Mesodermal cell (in vitro differentiated cells): Measurements from ENCODE around the gene GABRB1.
A peak's percentile ranks its signal among the peaks of the same experiment; 100 is the strongest.

Experiments
- H3K27ac ChIP-seq: 2 replicates; pipeline ENCODE4 v1.7.0; 2013; ENCODE audit warnings: mild to moderate bottlenecking, low read depth, low read length, moderate library complexity; ENCODE audit not compliant: severe bottlenecking
- H3K36me3 ChIP-seq: 2 replicates; pipeline ENCODE4 v1.7.1; 2013; ENCODE audit warnings: mild to moderate bottlenecking, low read length, moderate library complexity; ENCODE audit not compliant: control insufficient read depth, insufficient read depth
- H3K4me1 ChIP-seq: one replicate; pipeline ENCODE4 v1.7.1; 2013; ENCODE audit warnings: mild to moderate bottlenecking, low read length; ENCODE audit not compliant: insufficient read depth, control insufficient read depth, poor library complexity, severe bottlenecking
- H3K4me3 ChIP-seq: 2 replicates; pipeline ENCODE4 v1.7.0; 2013; ENCODE audit warnings: low read length, control low read depth, mild to moderate bottlenecking; ENCODE audit not compliant: insufficient read depth, poor library complexity, severe bottlenecking; ENCODE audit errors: extremely low read depth
- H3K9me3 ChIP-seq: 2 replicates; pipeline ENCODE4 v1.7.1; 2013; ENCODE audit warnings: mild to moderate bottlenecking, low read length, moderate library complexity; ENCODE audit not compliant: control insufficient read depth
- WGBS, 2 experiments: methylation state at CpG; one replicate each; pipeline ENCODE4 v1.1.5; 2013; ENCODE audit warnings: missing lambda C conversion rate in 2 of 2; ENCODE audit not compliant: insufficient coverage in 2 of 2; 5-methylcytosine and 5-hydroxymethylcytosine counted together

The GABRB1 gene

GRCh38 chr4:47465004-47465403 lies 433.6 kb downstream of the GABRB1 start:
- H3K4me1 ChIP-seq, result peaks cover 4% of the 10 kb centered on the region
- H3K27ac ChIP-seq, result no peak overlapping the region
- WGBS, 2 experiments, result 50 to 78% methylated on average over 1 to 2 of the region's 2 CpGs
- H3K36me3 ChIP-seq, result no peaks in the 10 kb centered on the region
- no peaks in the 10 kb centered on the region for H3K9me3 ChIP-seq
- no peak overlapping the region for H3K4me3 ChIP-seq

DNA sequence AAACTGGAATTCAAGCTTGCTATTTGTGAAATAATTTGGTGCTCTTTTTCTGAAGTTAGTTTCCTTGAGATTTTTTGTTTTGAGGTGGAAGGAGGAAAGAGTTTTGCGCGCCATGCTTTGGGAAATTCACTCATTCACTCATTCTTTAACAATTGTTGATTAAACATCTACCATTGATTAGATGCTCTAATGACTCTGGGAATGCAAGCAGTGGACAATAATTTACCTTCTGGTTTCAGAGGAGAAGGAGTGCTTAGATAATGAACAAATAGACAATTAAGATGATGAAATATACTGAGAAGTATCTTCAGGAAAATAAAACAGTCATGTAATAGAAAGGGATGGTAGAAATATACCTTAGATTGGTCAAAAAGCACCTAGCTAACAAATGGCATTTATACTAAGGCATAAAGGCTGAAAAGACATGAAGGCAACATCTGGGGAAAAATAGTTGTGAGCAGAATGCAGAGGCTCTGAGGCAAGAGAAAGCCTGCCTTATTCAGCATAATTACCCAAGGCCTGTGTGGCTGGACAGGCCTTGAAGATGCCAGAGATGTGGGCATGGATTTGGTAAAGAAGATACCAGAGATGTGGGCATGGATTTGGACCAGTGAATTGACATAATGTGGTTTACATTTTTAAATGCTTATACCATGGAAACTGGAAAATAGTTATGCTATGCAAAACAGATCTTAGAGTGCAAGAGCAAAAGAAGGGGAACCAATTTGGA lies 434.9 kb downstream of the GABRB1 start:
- no CpG with 5 or more reads among the region's 2 CpGs for WGBS, 2 experiments
- no peaks in the 10 kb centered on the region for H3K9me3 ChIP-seq
- no peaks in the 10 kb centered on the region for H3K36me3 ChIP-seq
- H3K27ac ChIP-seq, result no peak overlapping the region
- no peak overlapping the region for H3K4me3 ChIP-seq
- peaks cover 5% of the 10 kb centered on the region for H3K4me1 ChIP-seq

GRCh38 chr4:47468706-47469365 lies 437.5 kb downstream of the GABRB1 start:
- Histone ChIP-seq H3K9me3 (no peaks in the 10 kb centered on the region), H3K27ac (no peak overlapping the region), H3K4me1 (peaks cover 5% of the 10 kb centered on the region), H3K36me3 (no peaks in the 10 kb centered on the region), H3K4me3 (no peak overlapping the region)
- 100% methylated on average over 1 of the region's 6 CpGs; no CpG with 5 or more reads in 1 of the 2 experiments for WGBS, 2 experiments

DNA sequence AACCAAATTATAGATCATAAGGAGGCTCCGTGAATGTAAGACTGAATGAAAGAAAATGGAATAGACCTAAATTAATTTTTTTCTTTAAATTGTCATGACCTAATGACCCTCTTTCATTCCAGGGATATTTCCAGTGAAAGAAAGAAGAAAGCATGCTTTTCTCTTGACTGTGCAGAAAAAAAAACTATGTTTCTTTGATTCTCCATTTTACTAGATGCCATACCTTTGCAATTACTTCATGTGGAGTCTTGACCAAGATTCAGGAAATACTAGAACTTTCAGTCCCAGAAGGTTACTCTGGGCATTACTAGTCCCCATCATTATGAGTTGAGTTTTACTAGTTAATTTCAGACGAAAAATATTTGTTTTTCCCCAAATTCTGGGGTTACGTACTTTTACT lies 438.6 kb downstream of the GABRB1 start:
- H3K4me3 ChIP-seq, result no peak overlapping the region
- peak overlapping the region; percentile 39 for H3K27ac ChIP-seq
- no peaks in the 10 kb centered on the region for H3K36me3 ChIP-seq
- no peaks in the 10 kb centered on the region for H3K9me3 ChIP-seq
- peaks cover 5% of the 10 kb centered on the region for H3K4me1 ChIP-seq
- no CpG with 5 or more reads among the region's 3 CpGs for WGBS, 2 experiments

- WGBS, 2 experiments, result 75 to 100% methylated on average over 1 to 2 of the region's 4 CpGs
Observed at GRCh38 chr4:47471064-47471463, 439.7 kb downstream of the GABRB1 start.

GRCh38 chr4:47471591-47471990 lies 440.2 kb downstream of the GABRB1 start:
- Histone ChIP-seq H3K36me3 (no peaks in the 10 kb centered on the region), H3K4me3 (no peak overlapping the region), H3K9me3 (no peaks in the 10 kb centered on the region), H3K27ac (no peak overlapping the region), H3K4me1 (peaks cover 5% of the 10 kb centered on the region)
- no CpG with 5 or more reads among the region's 2 CpGs for WGBS, 2 experiments

More at GRCh38 chr4:47471064-47471463, 439.7 kb downstream of the GABRB1 start:
- H3K4me3 ChIP-seq, result no peak overlapping the region
- peaks cover 5% of the 10 kb centered on the region for H3K4me1 ChIP-seq
- no peaks in the 10 kb centered on the region for H3K36me3 ChIP-seq
- H3K27ac ChIP-seq, result no peak overlapping the region
- no peaks in the 10 kb centered on the region for H3K9me3 ChIP-seq

DNA sequence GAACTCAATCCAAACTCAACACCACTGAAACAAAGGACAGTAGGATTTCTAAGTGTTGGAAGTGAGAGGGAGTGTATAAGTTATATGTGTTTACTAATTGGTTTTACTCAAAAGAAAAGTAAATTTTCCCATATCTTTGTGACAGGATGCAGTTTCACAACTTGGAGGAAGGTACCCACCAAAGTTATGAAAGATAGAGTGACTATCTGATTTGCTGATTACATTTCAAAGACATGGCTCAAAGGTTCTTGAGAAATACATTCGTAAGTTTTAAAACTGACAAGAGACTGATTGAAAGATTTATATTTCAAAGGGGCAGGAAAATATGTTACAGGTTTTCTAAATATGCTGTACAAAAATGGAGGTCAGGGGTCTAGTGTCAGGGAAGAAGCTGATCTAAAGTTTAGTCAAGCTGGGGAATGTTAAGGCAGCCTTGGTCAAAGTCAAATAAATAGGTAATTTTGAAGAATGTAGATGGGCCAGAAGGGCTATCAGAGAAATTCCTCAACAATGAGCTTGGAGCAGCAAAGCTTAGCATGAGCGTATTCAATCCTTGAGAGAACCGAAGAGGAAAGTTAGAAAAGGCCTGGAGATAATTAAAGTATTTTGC lies 441.9 kb downstream of the GABRB1 start:
- H3K9me3 ChIP-seq, result no peaks in the 10 kb centered on the region
- H3K4me3 ChIP-seq, result no peak overlapping the region
- no peak overlapping the region for H3K27ac ChIP-seq
- no peaks in the 10 kb centered on the region for H3K36me3 ChIP-seq
- WGBS, 2 experiments, result 90 to 93% methylated on average over 1 to 3 of the region's 3 CpGs
- peaks cover 5% of the 10 kb centered on the region for H3K4me1 ChIP-seq

DNA sequence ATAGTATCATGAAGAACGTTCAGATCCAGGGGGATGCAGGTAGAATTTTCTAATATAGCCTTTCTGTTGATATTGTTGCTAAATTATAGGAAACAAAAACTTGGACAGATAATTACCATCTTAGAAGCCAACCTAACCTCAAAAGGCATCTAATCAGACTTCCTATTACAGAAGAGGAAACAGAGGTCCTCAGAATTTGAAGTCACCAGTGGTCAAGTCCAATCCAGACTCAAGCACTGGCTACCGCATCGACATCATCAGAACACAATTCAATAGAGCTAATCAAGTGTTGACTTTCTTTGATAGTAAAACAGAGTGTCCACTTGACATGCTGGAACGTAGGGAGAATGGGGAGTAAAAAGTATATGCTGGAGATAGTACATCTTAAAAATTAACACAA lies 443.4 kb downstream of the GABRB1 start:
- Histone ChIP-seq H3K4me1 (peaks cover 3% of the 10 kb centered on the region), H3K36me3 (no peaks in the 10 kb centered on the region), H3K9me3 (no peaks in the 10 kb centered on the region), H3K27ac (no peak overlapping the region), H3K4me3 (no peak overlapping the region)
- 92% methylated on average over 2 of the region's 4 CpGs; no CpG with 5 or more reads in 1 of the 2 experiments for WGBS, 2 experiments

DNA sequence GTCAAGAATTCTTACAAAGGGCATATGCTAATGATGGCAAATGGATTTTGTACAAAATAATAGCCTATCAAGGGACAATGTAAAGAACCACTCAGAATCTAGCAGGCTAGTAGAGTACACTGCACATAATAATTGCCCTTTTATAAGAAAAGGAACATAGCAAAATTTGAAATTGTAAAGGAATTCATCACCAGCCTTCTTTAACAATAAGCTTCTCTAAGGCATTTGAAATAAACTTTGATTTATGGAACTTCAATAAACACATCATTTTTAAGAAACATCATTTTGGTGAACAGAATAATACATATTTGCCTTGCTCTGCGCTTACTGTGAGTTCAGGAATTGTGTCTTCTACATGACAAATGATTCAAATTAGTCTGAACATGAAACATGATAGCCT lies 444.0 kb downstream of the GABRB1 start:
- Histone ChIP-seq H3K4me3 (no peak overlapping the region), H3K4me1 (no peaks in the 10 kb centered on the region), H3K36me3 (no peaks in the 10 kb centered on the region), H3K9me3 (no peaks in the 10 kb centered on the region), H3K27ac (no peak overlapping the region)
- WGBS, 2 experiments, result 83% methylated on average over 1 of the region's 1 CpG; no CpG with 5 or more reads in 1 of the 2 experiments
